ENCODE data around the gene TRIM4. TPM values are rescaled to one million over a fixed set of nuclear protein-coding genes. Genes with fewer than 3 reads are reported as not detected.
"Not testable (repeated sequence)": the region's sequence is repeated elsewhere in the genome, so short reads cannot be mapped to it uniquely, and the experiment has no call there.

TRIM4 gene, protein sequence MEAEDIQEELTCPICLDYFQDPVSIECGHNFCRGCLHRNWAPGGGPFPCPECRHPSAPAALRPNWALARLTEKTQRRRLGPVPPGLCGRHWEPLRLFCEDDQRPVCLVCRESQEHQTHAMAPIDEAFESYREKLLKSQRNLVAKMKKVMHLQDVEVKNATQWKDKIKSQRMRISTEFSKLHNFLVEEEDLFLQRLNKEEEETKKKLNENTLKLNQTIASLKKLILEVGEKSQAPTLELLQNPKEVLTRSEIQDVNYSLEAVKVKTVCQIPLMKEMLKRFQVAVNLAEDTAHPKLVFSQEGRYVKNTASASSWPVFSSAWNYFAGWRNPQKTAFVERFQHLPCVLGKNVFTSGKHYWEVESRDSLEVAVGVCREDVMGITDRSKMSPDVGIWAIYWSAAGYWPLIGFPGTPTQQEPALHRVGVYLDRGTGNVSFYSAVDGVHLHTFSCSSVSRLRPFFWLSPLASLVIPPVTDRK
- 12.5 and 13.0 TPM in 2 replicates for total RNA-seq (2014; rRNA removed; shearing (Covaris generic))
- polyA plus RNA-seq (2015; cell fraction: cytosol; rRNA removed) = 18.1 and 22.0 TPM in 2 replicates
- 25.1 and 29.1 TPM in 2 replicates for polyA plus RNA-seq (2015; cell fraction: nucleus; rRNA removed)

- DNase-seq (ENCODE audit: low read depth) = peak; percentile 92
Measured at GRCh38 chr7:99918959-99919813, at the start of gene TRIM4. Gene TRIM4 (minus strand): TSS chr7:99919530. CDS start chr7:99919401, 129 bp downstream.

GRCh38 chr7:99958564-99959227, 39.4 kb upstream of the TRIM4 start:
- DNase-seq (ENCODE audit: low read depth) = no peak

- no peak for DNase-seq (ENCODE audit: low read depth)
Measured at GRCh38 chr7:99955247-99955646, 35.9 kb upstream of the TRIM4 start.

- not testable (repeated sequence) for DNase-seq (ENCODE audit: low read depth)
Measured at GRCh38 chr7:99954643-99955042, 35.3 kb upstream of the TRIM4 start.

DNA sequence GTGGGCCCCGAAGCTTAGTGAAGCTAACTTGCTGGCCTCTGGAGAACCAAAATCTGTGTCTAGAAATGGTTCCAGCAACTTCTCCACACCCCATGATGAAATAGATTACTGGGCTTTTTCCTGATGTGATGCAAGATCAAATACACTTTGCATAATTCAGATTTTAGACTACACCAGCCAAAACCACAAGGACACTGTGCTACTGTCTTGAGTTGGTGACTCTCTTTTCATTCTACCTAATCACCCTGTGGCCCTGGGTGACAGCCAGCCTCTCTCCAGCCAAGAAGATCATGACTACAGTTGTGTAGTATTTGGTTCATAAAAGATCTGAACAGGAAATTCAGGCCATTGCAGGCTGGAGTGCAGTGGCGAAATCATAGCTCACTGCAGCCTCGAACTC, 34.3 kb upstream of the TRIM4 start:
- DNase-seq (ENCODE audit: low read depth) = no peak

GRCh38 chr7:99952649-99953048, 33.3 kb upstream of the TRIM4 start:
- DNase-seq (ENCODE audit: low read depth) = not testable (repeated sequence)

GRCh38 chr7:99950819-99951218, 31.5 kb upstream of the TRIM4 start:
- not testable (repeated sequence) for DNase-seq (ENCODE audit: low read depth)

GRCh38 chr7:99949645-99950228, 30.4 kb upstream of the TRIM4 start:
- DNase-seq (ENCODE audit: low read depth) = no peak

- DNase-seq (ENCODE audit: low read depth) = no peak
Measured at GRCh38 chr7:99947608-99948007, 28.3 kb upstream of the TRIM4 start.

GRCh38 chr7:99944497-99945070, 25.3 kb upstream of the TRIM4 start:
- no peak for DNase-seq (ENCODE audit: low read depth)

DNA sequence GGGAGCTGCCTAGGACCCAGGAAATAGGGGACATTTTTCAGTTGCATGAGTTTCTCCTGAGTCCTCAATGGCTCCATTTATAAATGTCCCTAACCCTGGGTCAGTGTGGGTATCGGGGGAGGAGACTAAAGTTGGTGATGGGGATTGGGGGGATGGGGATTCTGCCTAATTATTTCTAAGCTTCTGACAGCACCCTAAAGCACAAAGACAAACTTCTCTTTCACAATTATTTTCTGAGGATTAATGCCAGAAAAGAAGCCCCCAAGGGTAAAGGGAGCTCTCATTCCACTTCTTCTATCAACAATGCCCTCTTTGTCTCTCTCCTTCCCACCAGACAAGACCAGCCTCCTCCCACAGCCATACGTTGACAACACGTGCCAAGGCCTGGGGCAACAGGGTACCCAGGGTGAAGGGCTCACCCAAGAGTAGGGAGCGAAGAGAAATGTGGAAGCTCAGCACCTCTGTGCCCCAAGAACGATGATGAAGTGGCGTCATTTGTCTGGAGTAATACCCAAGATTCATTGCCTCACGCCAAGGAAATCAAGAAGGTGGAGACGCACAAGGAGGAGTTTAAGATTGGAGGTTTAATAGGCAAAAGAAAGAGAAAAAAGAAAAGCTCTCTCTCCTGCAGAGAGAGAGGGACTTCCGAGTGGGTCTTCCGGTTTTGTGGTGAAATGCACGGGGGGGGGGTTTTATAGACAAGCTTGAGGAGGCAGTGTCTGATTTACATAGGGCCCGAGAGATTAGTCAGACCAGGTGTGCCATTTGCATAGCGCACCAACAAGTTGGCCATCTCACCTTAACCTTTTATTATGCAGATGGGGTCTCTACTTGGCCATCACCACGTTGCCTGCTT, 24.5 kb upstream of the TRIM4 start:
- no peak for DNase-seq (ENCODE audit: low read depth)

- DNase-seq (ENCODE audit: low read depth) = no peak
Measured at GRCh38 chr7:99938296-99938695, 19.0 kb upstream of the TRIM4 start.

GRCh38 chr7:99935009-99935408, 15.7 kb upstream of the TRIM4 start:
- peak; percentile 56 for DNase-seq (ENCODE audit: low read depth)

DNA sequence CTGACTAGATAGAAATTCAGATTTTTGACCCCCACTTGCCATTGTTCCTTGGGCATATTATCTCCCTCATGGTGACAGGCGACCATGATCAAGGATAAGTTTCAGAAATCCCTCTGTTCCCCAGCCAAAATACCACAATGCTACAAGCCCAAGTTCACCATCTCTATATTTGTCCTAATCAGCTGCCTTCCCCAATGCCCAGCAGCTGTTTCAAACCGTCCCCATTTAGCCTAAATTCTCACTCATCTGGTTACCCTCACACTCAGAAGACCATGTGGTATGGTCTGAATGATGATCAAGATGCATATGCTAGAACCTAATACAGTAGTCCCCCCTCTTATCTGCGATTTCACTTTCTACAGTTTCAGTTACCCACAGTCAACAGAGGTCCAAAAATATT, 11.0 kb upstream of the TRIM4 start:
- no peak for DNase-seq (ENCODE audit: low read depth)

- DNase-seq (ENCODE audit: low read depth) = no peak
Measured at GRCh38 chr7:99929730-99930053, 10.4 kb upstream of the TRIM4 start.

GRCh38 chr7:99928994-99929729, 9.8 kb upstream of the TRIM4 start, which contains the start of gene GJC3:
Gene GJC3 (minus strand): TSS chr7:99929620. CDS start chr7:99929620, 0 bp downstream.
- DNase-seq (ENCODE audit: low read depth) = peak; percentile 74

DNA sequence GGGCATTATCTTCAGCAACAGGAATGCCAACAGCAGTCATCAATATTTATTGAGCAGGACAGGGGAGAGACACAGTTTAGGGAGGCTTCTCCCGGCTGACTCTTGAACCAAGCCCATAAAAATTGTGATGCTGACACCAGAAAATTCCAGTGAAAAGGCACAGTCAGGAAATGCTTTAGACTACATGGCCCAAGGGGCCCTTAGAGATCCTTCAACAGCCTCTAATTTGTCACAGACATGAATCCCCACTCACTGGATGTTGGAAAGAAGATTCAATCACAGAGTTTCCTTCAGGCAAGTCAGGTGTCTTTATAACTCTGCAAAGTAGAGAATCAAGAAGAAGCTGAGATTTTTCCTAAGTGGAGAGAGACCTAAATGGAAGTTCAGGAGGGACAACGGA, 8.9 kb upstream of the TRIM4 start:
- DNase-seq (ENCODE audit: low read depth) = no peak

- no peak for DNase-seq (ENCODE audit: low read depth)
Measured at GRCh38 chr7:99927536-99927935, 8.2 kb upstream of the TRIM4 start.

DNA sequence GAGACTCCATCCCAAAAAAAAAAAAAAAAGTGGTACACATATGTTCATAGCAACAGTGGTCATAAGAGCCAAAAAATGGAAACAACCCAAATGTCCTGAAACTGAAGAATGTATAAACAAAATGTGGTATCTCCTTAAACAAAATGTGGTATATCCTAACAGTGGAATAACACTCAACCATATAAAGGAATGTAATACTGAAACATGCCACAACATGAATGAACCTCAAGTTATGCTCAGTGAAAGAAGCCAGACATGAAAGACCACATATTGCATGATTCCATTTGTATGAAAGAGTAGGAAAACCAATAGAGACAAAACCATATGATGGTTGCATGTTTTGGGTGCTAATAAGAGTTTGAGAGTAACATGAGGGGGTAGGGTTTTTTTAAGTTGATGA, 7.0 kb upstream of the TRIM4 start:
- DNase-seq (ENCODE audit: low read depth) = no peak
